Body of pancreas (tissue), 4 donors: Measurements from ENCODE around the gene HSD3B7. TPM values are rescaled to one million over a fixed set of nuclear protein-coding genes. Genes with fewer than 3 reads are reported as not detected.

Experiments
- ATAC-seq: fragments of 150-250 bp; one replicate; pipeline ENCODE4 v1.9.1; 2016
- DNase-seq, 4 donors: peaks; one replicate each; pipeline ENCODE4 v3.0.0-alpha.2; 2019
- H3K27ac ChIP-seq, 4 donors: fragments of 200-600 bp; sonication (generic); 1 replicate in 3 of 4; 2 replicates in 1 of 4; pipeline versions ENCODE4 v1.5.1 to v1.6.1; 2016 to 2019; ENCODE audit warnings: mild to moderate bottlenecking in 1 of 4, mixed read lengths in 1 of 4, moderate library complexity in 1 of 4
- H3K27me3 ChIP-seq, 2 donors: fragments of 200-600 bp; sonication (generic); one replicate each; pipeline ENCODE4 v1.6.0; 2016; ENCODE audit warnings: mild to moderate bottlenecking in 1 of 2
- H3K36me3 ChIP-seq, 2 donors: fragments of 200-600 bp; sonication (generic); replicated peaks in 1 of 2; 2 replicates each; pipeline ENCODE4 v1.5.1; 2016; ENCODE audit warnings: low read depth in 2 of 2; ENCODE audit not compliant: insufficient read depth in 1 of 2
- H3K4me1 ChIP-seq: fragments of 200-600 bp; sonication (generic); one replicate; pipeline ENCODE4 v1.6.0; 2016
- H3K4me3 ChIP-seq, 2 donors: fragments of 200-600 bp; sonication (generic); 1 replicate in 1 of 2; 2 replicates in 1 of 2; pipeline ENCODE4 v1.5.1; 2016 to 2019
- H3K9me3 ChIP-seq, 3 donors: fragments of 200-600 bp; sonication (generic); 1 replicate in 2 of 3; 2 replicates in 1 of 3; pipeline ENCODE4 v1.5.1; 2016
- POLR2A ChIP-seq, 3 donors: fragments of 450-650 bp; IDR thresholded peaks; one replicate each; pipeline ENCODE4 v1.6.1; 2016; ENCODE audit warnings: antibody characterized with exemption in 3 of 3, mild to moderate bottlenecking in 2 of 3
- WGBS, 2 donors: methylation state at CpG; one replicate each; pipeline ENCODE4 v1.1.5; 2017; 5-methylcytosine and 5-hydroxymethylcytosine counted together
- intact Hi-C: fragments of 100-400 bp; cut with DNase I; formaldehyde crosslinking; loops from one replicate; pipeline ENCODE4 v1.15.1; 2023
- small RNA-seq: library from RNA; depleted of rRNA; stranded (forward); fragments of <200 nt; gene quantifications from one replicate; pipeline ENCODE3, GENCODE V24; 2016
- total RNA-seq, 2 donors: library from RNA; depleted of rRNA; stranded (reverse); fragments of >200 nt; gene quantifications; one replicate each; pipeline ENCODE4 v1.1.0, GENCODE V29; 2016
- TF ChIP-seq, protein P1 (sequence below), 7 experiments: fragments of 450-650 bp in 4 of 7; fragments of 200-600 bp in 3 of 7; sonication (generic) in 3 of 7; IDR thresholded peaks; one replicate each; pipeline ENCODE4 v1.5.1; 2016 to 2019; ENCODE audit warnings: antibody characterized with exemption in 7 of 7

Gene HSD3B7
- total RNA-seq, 2 donors from 2014 or later, result 20.5 to 21.4 TPM

DNA sequence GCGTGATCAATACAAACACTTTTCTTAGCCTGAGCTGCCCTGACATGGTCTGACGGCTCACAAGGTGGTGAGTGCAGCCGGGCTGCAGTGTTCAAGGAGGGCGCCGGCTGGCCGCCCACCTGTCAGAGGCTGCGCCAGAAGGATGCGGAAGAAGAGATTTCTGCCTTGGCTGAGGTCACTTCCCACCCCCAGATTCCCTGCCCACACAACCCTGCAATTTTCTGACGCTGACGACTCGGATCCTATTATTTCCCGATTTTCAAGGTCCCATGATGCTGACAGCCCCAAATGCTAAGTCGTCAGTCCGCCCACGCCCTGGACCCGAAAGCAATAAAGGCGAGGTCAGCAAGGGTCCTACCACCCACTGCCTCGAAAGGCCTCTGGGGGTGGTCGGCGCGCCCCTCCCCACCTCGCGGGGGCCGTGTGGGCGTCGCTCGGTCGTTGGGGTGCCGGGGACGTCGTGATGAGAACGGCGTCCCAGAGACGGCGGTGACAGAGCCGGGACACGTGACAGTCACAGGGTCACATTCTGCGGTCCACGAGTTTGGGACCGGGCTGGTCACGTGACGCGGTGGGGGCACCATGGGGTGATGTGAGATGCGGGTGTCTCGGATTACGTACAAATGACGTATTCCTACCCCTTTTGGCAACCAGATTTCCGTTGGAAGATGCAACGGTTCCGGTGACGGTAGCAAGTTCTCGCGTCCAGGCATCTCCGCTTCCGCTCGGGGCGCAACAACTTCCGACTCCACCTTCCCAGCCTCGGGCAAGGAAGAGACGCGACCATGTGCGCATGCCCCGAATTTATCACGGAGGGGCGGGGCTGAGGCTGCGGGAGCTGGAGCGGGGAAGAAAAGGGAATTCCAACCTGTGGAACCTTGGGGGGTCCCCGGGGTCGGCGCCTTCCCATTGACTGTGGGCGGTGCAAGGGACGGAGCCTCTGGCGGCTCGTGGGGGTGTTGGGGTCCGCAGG is 48.0 kb downstream of the HSD3B7 start, which contains the start of gene STX4:
Gene STX4 (plus strand): TSS at position 823 of the 973 bp plus-strand sequence. CDS start 248 bp downstream, outside the sequence.
- Histone ChIP-seq H3K36me3 (peaks cover 0 to 4% of the 10 kb centered on the region in 2 donors), H3K27me3 (no peaks in the 10 kb centered on the region), H3K4me3 (peak within 1 kb of the TSS; percentile 54 to 84), H3K27ac (peak within 1 kb of the TSS; percentile 76 to 94 (median 90)), H3K9me3 (no peaks in the 10 kb centered on the region), H3K4me1 (peaks cover 15% of the 10 kb centered on the region)
- 0 to 1% methylated on average over 40 to 75 of the region's 75 CpGs for WGBS, 2 donors
- intact Hi-C loops, result no loop called here
- TF ChIP-seq, protein P1, sequence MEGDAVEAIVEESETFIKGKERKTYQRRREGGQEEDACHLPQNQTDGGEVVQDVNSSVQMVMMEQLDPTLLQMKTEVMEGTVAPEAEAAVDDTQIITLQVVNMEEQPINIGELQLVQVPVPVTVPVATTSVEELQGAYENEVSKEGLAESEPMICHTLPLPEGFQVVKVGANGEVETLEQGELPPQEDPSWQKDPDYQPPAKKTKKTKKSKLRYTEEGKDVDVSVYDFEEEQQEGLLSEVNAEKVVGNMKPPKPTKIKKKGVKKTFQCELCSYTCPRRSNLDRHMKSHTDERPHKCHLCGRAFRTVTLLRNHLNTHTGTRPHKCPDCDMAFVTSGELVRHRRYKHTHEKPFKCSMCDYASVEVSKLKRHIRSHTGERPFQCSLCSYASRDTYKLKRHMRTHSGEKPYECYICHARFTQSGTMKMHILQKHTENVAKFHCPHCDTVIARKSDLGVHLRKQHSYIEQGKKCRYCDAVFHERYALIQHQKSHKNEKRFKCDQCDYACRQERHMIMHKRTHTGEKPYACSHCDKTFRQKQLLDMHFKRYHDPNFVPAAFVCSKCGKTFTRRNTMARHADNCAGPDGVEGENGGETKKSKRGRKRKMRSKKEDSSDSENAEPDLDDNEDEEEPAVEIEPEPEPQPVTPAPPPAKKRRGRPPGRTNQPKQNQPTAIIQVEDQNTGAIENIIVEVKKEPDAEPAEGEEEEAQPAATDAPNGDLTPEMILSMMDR (IDR thresholded peaks at IDR 0.05), result peak in 2 of 7 experiments; percentile 16 to 26
- TF ChIP-seq POLR2A (IDR thresholded peaks at IDR 0.05), result peak in 2 of 3 donors; percentile 51 to 54
- peak; percentile 92 for ATAC-seq
- peak; percentile 98 for DNase-seq

DNA sequence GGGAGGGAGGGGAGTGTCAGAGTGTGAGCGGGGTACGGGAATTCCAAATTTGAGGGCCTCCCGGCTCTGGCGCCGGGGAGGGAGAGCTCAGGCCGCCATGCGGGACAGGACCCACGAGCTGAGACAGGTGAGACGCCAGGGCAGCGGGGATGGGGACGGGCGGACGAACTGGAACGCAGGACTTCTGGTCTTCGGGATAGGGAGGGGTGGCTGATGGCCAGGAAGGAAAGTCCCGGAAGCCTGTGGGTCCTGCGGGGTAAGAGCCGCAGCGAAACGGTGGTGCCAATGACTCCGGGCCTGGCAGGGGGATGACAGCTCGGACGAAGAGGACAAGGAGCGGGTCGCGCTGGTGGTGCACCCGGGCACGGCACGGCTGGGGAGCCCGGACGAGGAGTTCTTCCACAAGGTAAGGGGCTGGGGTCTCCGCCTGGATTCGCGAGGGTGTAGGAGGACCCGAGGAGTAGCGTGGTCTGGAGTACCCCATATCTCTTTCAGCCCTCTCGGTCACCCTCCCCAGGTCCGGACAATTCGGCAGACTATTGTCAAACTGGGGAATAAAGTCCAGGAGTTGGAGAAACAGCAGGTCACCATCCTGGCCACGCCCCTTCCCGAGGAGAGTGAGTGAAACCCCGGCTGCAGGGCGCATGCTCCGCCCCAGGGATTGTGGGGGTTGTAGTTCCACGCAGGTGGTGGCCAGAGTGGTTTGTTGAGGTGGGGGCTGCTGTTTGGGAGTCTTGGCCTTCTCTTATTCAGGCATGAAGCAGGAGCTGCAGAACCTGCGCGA is 48.9 kb downstream of the HSD3B7 start:
- intact Hi-C loops, result no loop called here
- H3K27ac ChIP-seq, result peak overlapping the region; percentile 76 to 94 (median 90)
- ATAC-seq, result peak; percentile 73
- H3K27me3 ChIP-seq, result no peaks in the 10 kb centered on the region
- peak in 2 of 3 donors; percentile 46 to 57 for TF ChIP-seq POLR2A (IDR thresholded peaks at IDR 0.05)
- TF ChIP-seq, protein P1 (IDR thresholded peaks at IDR 0.05), result no peak
- 0% methylated on average over 19 to 47 of the region's 47 CpGs for WGBS, 2 donors
- peak overlapping the region; percentile 54 to 84 for H3K4me3 ChIP-seq
- H3K9me3 ChIP-seq, result no peaks in the 10 kb centered on the region
- peaks cover 0 to 8% of the 10 kb centered on the region in 2 donors for H3K36me3 ChIP-seq
- DNase-seq, result peak; percentile 94 to 96 (median 95)
- peaks cover 15% of the 10 kb centered on the region for H3K4me1 ChIP-seq

DNA sequence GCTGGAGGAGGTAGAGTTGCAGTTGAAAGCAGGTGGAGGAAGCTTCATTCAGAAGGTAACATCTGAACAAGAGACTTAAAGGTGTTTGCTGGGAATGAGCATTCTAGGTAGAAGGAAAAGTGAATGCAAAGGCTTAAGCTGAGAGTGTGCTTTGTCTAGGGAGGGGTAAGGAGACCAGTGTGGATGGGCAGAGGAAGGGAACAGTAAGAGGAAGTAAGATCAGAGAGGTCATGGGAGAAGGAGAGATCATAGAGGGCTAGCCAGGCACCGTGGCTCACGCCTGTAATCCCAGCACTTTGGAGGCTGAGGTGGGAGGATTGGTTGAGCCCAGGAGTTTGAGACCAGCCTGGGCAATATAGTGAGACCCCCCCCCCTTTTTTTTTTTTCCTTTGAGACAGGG is 51.7 kb downstream of the HSD3B7 start:
- no peaks in the 10 kb centered on the region for H3K9me3 ChIP-seq
- intact Hi-C loops, result no loop called here
- peaks cover 6 to 17% of the 10 kb centered on the region in 2 donors for H3K36me3 ChIP-seq
- no peak for TF ChIP-seq POLR2A (IDR thresholded peaks at IDR 0.05)
- TF ChIP-seq, protein P1 (IDR thresholded peaks at IDR 0.05), result no peak
- no peaks in the 10 kb centered on the region for H3K27me3 ChIP-seq
- peaks cover 15% of the 10 kb centered on the region for H3K4me1 ChIP-seq
- peak in 1 of 4 donors; percentile 21 for DNase-seq
- WGBS, 2 donors, result 71 to 79% methylated on average over 2 of the region's 2 CpGs
- no peak for ATAC-seq
- H3K27ac ChIP-seq, result no peak overlapping the region
- no peak overlapping the region for H3K4me3 ChIP-seq

Small RNAs within 50 kb of the gene (small RNA-seq; reads per million reads assigned to genes)
- not detected for gene AC135048.1

Other genes starting within 250 kb of the HSD3B7 start
- 10 to 100 TPM; 17.6 to 24.7 TPM for gene PHKG2, start 236.8 kb upstream of the HSD3B7 start, total RNA-seq
- gene CFAP119, start 223.1 kb upstream of the HSD3B7 start, total RNA-seq, result 10 to 100 TPM in 1 of 2 donors, 1 to 10 TPM in 1; 1.6 to 28.0 TPM
- gene RNF40, start 222.9 kb upstream of the HSD3B7 start, total RNA-seq, result 10 to 100 TPM; 44.9 to 79.8 TPM
- 1 to 10 TPM; 8.6 to 9.2 TPM for gene ZNF629, start 198.0 kb upstream of the HSD3B7 start, total RNA-seq
- 10 to 100 TPM; 19.8 to 24.1 TPM for gene BCL7C, start 91.1 kb upstream of the HSD3B7 start, total RNA-seq
- 1 to 10 TPM; 1.0 to 2.0 TPM for gene CTF1, start 88.6 kb upstream of the HSD3B7 start, total RNA-seq
- 10 to 100 TPM in 1 of 2 donors, 1 to 10 TPM in 1; 8.6 to 21.1 TPM for gene FBXL19, start 61.6 kb upstream of the HSD3B7 start, total RNA-seq
- 10 to 100 TPM in 1 of 2 donors, 1 to 10 TPM in 1; 7.9 to 27.2 TPM for gene ORAI3, start 36.1 kb upstream of the HSD3B7 start, total RNA-seq
- 10 to 100 TPM in 1 of 2 donors, 1 to 10 TPM in 1; 4.7 to 10.9 TPM for gene SETD1A, start 27.5 kb upstream of the HSD3B7 start, total RNA-seq
- gene STX1B, start 25.4 kb downstream of the HSD3B7 start, total RNA-seq, result under 1 TPM; 0.26 to 0.33 TPM
- gene STX4, start 48.4 kb downstream of the HSD3B7 start, total RNA-seq, result 10 to 100 TPM; 25.9 to 38.6 TPM
- gene ZNF668, start 89.0 kb downstream of the HSD3B7 start, total RNA-seq, result 10 to 100 TPM in 1 of 2 donors, 1 to 10 TPM in 1; 2.9 to 15.2 TPM
- gene ZNF646, start 89.2 kb downstream of the HSD3B7 start, total RNA-seq, result 10 to 100 TPM; 12.7 to 14.5 TPM
- gene PRSS53, start 103.7 kb downstream of the HSD3B7 start, total RNA-seq, result 1 to 10 TPM; 3.0 to 6.0 TPM
- gene VKORC1, start 109.6 kb downstream of the HSD3B7 start, total RNA-seq, result 100 to 1,000 TPM in 1 of 2 donors, 10 to 100 TPM in 1; 42.5 to 104 TPM
- 10 to 100 TPM; 33.9 to 61.7 TPM for gene BCKDK, start 123.2 kb downstream of the HSD3B7 start, total RNA-seq
- 10 to 100 TPM; 55.7 to 66.4 TPM for gene KAT8, start 132.5 kb downstream of the HSD3B7 start, total RNA-seq
- 10 to 100 TPM; 75.5 to 81.7 TPM for gene PRSS8, start 150.5 kb downstream of the HSD3B7 start, total RNA-seq
- 10 to 100 TPM in 1 of 2 donors, under 1 TPM in 1; 0.52 to 65.3 TPM for gene PRSS36, start 164.9 kb downstream of the HSD3B7 start, total RNA-seq
- 10 to 100 TPM; 43.6 to 68.9 TPM for gene FUS, start 194.9 kb downstream of the HSD3B7 start, total RNA-seq
- 10 to 100 TPM; 12.7 to 13.8 TPM for gene PYCARD, start 217.6 kb downstream of the HSD3B7 start, total RNA-seq
- not detected for gene TRIM72, start 228.9 kb downstream of the HSD3B7 start, total RNA-seq
- not detected for gene PYDC1, start 231.9 kb downstream of the HSD3B7 start, total RNA-seq